ENCODE data around the gene HAND2.
A peak's percentile ranks its signal among the peaks of the same experiment; 100 is the strongest.

DNA sequence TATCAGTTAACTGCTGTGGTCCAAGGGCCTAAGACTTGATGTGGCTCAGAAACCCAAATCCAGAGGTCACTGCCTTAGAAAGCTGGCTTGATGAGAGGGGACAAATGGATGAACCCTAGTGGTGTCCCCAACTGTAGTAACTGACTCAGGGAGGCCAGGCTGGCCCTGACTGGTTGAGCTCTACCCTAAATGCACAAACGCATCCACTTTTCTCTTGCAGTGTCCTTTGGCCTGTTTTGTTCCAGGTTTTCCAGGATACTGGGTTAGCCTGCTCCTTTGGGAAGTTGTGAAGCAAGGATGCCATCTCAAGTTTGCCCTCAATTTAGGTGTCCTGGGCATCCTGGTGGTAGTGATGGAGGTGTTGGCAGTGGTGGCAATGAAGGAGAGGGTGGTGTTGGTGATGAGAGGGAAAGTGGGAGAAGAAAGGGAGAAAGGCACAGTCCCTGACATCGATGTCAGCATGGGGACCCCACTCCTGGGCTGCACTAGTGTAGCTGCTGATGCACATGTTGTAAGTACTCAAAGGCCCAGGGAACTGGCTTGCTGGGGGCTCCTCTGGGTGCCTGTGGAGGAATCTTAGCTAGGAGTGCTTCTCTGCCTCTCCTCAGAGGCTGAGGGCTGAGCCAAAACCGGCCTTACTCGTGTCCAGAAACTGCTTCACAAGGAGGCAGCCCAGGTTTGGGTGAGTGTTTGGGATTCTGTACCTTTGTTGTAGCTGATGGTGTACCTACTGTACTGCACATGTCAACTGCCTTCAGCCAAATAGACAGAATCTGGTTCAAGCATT, 2.9 kb upstream of the HAND2 start:
- TF ChIP-seq MAX (IDR thresholded peaks at IDR 0.05) (no peak), EZH2 (IDR thresholded peaks at IDR 0.05; ENCODE audit: low read depth, low read length, severe bottlenecking) (peak; percentile 25), EGR1 (IDR thresholded peaks at IDR 0.05; ENCODE audit: borderline replicate concordance, low read depth, low read length) (no peak), SIN3A (conservative IDR thresholded peaks at IDR 0.05 in 1 of 2, IDR thresholded peaks at IDR 0.05 in 1 of 2; ENCODE audit: low read depth in 1 of 2, low read length in 2 of 2) (no peak), POLR2AphosphoS5 (IDR thresholded peaks at IDR 0.05; ENCODE audit: low read depth, low read length) (no peak), CEBPB (IDR thresholded peaks at IDR 0.05; ENCODE audit: low read depth, low read length) (no peak), SP1 (IDR thresholded peaks at IDR 0.05; ENCODE audit: low read depth, low read length) (no peak), JUND (IDR thresholded peaks at IDR 0.05; ENCODE audit: low read length) (no peak), BRCA1 (IDR thresholded peaks at IDR 0.05; ENCODE audit: low read depth, low read length) (no peak), POLR2A (IDR thresholded peaks at IDR 0.05; ENCODE audit: control extremely low read depth in 1 of 2, low read depth in 2 of 2, low read length in 2 of 2) (no peak), RBBP5 (IDR thresholded peaks at IDR 0.05; ENCODE audit: borderline replicate concordance, low read depth, low read length) (no peak), EP300 (IDR thresholded peaks at IDR 0.05; ENCODE audit: borderline replicate concordance in 1 of 2, low read depth in 2 of 2, low read length in 2 of 2) (no peak)
- TF ChIP-seq, protein P1, sequence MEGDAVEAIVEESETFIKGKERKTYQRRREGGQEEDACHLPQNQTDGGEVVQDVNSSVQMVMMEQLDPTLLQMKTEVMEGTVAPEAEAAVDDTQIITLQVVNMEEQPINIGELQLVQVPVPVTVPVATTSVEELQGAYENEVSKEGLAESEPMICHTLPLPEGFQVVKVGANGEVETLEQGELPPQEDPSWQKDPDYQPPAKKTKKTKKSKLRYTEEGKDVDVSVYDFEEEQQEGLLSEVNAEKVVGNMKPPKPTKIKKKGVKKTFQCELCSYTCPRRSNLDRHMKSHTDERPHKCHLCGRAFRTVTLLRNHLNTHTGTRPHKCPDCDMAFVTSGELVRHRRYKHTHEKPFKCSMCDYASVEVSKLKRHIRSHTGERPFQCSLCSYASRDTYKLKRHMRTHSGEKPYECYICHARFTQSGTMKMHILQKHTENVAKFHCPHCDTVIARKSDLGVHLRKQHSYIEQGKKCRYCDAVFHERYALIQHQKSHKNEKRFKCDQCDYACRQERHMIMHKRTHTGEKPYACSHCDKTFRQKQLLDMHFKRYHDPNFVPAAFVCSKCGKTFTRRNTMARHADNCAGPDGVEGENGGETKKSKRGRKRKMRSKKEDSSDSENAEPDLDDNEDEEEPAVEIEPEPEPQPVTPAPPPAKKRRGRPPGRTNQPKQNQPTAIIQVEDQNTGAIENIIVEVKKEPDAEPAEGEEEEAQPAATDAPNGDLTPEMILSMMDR (IDR thresholded peaks at IDR 0.05; ENCODE audit: control extremely low read depth in 1 of 3, insufficient read depth in 1 of 3, low read depth in 1 of 3, low read length in 3 of 3): no peak
